ENCODE results near the gene SYT17.

GRCh38 chr16:19286827-19287226 lies 118.8 kb downstream of the SYT17 start:
- no peak for TF ChIP-seq CTCF (IDR thresholded peaks at IDR 0.05; ENCODE audit: borderline replicate concordance, extremely low read depth, low read length, poor library complexity, severe bottlenecking)
- no peak for TF ChIP-seq EZH2 (IDR thresholded peaks at IDR 0.05; ENCODE audit: borderline replicate concordance, low read depth, low read length, severe bottlenecking)

All from DND-41 (cell line).